H4 (cell line): Measurements from ENCODE around the gene MINDY4. TPM values are rescaled to one million over a fixed set of nuclear protein-coding genes. Genes with fewer than 3 reads are reported as not detected.

Experiments
- DNase-seq: peaks from one replicate; pipeline ENCODE4 v3.0.0-alpha.2; 2015; ENCODE audit warnings: low spot score
- total RNA-seq: library from RNA; depleted of rRNA; stranded (reverse); fragments of >200 nt; shearing (Covaris generic); gene quantifications from 2 replicates; pipeline ENCODE4 v1.2.3, GENCODE V29; 2014

MINDY4 gene
- total RNA-seq, 1 experiment from 2014 or later: 6.9 TPM

DNA sequence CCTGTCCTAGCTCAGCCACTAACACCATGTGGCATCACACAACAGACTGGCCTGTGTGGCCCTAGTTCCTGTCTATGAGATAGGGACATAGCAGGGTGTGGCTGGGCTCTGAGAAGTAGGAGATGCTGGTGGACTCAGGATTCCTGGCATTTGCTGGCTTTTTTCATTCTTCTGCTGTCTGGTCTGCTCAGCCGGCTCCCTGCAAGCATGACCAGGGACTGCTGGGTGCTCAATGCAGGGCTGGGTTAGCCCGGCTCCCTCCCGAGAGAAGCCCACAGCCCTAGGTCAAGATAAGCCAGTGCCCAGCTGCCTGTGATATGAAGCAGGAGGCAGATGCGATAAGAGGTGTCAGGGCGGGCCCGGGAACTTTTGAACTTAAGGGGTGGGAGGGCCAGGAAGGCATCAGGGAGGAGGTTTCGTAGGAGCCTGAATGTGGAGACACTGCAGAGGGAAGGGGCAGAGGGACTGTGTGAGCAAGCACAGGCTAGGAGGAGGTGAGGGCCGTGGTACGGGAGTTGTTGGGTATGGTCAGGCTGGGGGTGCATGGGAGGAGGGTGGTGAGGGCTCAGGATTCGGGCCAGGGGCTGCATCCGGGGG is 143.9 kb downstream of the MINDY4 start:
- no peak for DNase-seq

DNA sequence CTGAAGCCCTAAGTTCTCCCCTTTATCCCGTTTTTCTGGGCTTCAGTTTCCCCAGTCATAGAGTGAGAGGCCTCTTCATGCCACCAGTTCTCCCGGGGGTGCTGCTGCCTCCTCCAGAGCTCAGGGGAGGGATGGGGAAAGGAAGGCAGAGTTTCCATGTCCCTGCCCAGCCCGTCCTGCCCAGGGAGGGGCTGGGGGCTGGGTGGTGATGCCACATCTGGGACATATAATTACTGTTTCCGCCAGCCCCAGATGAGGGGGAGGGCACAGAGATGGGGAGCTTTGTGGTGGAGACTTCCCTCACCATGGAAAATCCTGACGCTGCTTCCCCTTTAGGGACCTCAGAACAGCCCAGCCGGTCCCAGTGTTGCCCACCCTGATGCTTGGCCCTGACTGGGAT is 144.5 kb downstream of the MINDY4 start:
- no peak for DNase-seq

DNA sequence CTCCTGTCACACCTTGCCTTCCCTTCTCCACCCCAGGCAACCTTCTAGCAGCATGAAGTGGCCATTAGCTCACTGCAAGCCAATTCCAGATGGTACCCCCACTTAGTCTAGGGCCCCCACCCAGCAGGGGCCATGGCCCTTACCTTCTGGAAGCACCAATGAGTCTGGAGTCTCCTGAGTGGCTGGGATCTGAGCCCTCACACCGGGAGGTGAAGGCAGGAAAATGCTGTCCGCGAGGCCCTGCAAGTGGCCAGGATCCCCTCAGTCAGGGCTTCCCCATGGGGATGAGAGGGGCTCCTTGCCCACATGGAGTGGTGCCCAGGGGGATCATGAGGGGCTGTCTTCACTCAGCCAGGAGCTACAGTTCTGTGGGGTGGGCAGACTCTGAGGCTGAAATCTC is 145.0 kb downstream of the MINDY4 start:
- no peak for DNase-seq

DNA sequence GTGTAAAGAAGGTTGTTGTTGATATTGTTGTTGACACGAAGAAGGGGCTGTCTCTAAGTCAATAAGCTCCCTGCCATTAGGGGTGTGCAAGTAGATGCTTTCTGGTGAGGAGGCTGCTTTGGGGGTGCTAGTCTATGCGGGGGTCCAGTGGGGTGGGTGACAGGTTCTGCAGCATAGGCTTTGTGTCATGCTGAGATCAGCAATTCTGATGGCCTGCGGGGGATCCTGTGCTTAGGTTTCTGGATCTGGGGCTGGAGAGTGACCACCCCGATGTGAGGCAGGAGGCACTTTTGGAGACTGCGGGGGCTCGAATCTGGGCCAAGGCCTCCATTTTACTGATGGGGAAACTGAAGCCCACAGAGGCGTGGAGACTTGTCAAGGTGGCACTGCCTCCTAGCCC is 145.6 kb downstream of the MINDY4 start:
- DNase-seq: no peak

DNA sequence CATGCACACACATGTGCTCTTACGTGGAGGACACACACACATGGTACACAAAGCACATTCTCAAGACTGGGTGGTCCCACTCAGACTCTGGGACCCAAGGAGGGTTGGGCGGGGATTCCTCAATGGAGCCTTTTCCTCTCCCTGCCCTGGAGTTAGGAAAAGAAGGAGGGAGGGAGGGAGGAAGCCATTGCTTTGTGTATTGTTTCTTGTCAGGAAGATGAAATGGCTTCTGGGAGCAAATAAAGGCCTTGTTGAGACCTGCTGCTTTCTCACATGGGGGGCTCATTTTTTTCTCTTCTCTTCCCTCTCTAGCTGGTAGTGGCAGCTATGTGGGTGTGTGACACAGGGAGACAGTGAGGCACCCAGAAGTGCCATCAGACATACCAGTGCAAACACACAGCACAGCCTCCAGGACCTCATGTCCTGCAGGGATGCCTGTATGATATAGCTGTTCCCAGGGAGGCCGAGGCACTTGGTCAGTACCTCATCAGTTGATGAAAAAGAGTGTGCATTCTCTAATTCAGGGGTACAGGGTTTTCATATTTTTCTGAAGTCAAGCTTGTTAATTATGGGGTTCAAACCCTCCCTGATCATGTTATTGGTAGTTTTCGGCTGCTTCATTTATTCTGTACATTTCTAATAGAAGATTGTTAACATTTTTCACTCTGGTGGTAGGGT is 146.1 kb downstream of the MINDY4 start:
- DNase-seq: no peak

DNA sequence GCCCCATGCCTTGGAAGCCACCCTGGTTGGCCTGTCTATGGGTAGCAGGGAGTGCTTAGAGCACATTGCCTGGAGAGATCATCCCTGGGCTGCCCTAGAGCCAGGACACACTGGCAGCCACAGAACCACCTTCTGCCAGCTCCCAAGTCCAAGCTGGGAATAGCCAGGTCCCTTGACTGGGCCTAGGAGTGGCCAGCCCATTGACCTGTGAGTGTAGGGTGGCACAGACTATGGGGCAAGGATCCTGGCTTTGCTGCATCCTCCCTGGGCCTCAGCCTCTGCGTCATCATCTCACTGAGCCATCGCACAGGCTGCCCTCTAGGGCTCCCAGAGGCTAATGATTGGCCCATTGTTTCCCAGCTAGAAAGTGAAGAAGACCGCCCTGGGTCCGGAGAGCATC is 147.5 kb downstream of the MINDY4 start:
- DNase-seq: no peak

DNA sequence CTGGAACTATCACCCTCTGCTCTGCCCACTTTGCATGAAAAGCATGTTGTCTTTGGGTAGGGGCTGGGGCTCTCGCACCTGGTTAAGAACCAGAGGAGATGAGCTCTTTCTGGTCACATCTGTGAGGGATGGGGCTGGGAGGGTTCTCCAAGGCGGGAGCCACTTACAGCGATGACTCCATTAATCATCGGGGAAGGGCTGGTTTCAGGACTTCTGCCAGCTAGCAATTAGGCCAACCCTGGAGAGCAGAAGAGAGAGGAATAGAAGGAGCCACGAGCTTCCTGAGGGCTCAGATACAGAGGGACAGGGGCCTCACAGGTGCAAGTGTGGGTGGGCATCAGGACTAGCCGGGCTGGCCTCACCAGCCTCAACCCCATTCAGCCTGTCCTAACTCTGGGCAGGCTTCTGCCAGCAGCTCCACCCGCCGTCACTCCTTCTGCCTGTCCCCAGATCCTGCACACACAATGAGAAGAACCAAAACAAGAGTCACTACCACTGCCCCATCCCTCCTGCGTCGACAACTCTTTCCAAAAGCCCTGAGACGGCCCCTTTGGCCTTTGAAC is 148.9 kb downstream of the MINDY4 start:
- DNase-seq: peak; percentile 79

DNA sequence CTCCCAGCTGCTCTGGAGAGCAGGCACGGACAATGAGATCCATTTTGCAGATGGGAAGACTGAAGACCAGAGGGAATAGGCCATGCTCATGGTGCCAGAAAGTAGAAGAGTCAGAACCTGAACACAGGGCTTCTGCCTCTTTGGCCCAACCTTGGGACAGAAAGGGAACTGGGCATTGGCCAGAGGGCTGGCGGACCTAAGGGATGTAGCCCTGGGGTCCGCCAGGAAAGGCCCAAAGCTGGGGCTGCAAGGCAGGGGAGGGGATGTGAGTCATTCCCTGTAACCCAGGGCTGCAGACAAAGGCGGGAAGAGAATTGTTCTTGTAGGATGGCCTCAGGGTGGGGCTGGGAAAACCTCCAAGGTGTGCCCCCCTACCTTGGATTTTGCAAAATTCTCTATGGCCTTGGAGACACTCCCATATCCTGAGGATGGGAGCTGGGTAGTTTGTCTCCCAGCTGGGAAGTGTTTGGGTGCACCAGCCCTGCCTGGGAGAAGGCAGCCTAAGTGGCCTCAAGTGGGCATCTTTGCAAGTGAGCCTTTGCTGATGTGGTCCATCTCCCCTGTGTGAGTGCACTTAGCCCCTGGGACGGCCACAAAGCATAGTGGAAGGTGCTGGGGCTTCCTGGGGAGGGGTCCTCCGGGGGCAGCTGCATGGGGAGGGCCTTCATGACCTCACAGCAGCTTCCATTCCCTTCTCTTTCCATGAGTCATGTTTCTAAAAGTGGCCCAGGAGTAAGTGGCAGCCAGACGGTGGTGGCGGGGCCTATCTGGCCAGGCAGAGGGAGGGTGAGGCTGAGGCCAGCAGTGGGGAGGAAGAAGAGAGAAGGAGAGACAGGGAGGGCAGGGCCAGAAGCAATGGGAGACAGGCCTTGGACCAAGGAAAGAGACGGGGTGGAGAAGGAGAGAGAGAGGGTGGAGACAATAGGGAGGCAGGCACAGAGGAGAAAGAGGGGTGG is 149.6 kb downstream of the MINDY4 start:
- DNase-seq: peak; percentile 90

DNA sequence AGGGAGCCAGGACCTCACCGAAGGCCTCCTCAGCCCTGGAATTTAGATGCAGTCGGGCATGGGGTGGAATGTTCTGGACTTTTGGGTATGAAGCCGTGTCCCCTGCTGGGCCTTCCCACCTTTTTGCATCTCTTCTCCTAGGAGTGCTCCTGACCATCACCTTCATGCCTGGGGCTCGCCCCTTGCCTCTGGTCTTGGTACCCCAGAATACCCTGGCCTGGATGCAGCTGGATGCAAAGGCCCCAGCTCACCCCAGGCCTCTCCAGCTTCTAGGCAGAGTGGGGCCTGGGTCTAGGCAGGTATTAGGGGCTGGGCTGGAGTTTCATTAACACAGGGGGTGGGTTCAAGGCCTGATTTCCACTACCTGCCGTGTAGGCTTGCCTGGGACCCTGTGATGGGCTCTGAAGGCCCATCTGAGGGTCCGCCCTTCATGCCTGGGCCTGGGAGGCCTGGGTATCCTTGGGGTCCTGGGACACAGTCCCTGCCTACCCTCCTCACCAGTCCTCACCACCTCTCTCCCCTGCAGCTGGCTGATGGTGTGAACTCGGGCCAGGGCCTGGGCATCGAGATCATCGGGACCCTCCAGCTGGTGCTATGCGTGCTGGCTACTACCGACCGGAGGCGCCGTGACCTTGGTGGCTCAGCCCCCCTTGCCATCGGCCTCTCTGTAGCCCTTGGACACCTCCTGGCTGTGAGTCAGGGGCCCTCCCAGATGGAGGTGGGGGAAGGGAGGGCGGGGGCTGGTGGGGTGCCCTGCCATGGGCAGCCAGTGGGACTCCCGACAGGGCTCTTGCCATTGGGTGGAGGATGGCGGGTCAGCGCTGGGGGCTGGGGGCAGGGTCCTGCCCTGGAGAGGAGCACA is 150.6 kb downstream of the MINDY4 start:
- DNase-seq: no peak

DNA sequence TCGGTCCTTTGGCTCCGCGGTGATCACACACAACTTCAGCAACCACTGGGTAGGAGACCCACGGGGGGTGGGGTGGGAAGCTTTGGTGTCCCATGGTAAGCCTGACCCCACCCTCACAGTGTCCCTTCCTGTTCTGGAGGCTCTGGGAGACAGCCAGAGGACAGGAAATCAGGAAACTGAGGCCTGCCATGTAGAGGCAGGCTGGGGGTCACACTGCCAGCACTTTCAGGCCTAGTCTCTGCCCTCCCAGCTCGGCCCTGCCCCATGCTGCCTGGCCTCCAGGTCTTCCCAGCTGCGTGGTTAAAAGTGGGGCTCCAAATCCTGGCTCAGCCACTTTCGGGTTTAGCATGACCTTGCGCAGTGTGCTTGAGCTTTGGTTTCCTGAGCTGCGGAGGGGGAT is 151.4 kb downstream of the MINDY4 start:
- no peak for DNase-seq

DNA sequence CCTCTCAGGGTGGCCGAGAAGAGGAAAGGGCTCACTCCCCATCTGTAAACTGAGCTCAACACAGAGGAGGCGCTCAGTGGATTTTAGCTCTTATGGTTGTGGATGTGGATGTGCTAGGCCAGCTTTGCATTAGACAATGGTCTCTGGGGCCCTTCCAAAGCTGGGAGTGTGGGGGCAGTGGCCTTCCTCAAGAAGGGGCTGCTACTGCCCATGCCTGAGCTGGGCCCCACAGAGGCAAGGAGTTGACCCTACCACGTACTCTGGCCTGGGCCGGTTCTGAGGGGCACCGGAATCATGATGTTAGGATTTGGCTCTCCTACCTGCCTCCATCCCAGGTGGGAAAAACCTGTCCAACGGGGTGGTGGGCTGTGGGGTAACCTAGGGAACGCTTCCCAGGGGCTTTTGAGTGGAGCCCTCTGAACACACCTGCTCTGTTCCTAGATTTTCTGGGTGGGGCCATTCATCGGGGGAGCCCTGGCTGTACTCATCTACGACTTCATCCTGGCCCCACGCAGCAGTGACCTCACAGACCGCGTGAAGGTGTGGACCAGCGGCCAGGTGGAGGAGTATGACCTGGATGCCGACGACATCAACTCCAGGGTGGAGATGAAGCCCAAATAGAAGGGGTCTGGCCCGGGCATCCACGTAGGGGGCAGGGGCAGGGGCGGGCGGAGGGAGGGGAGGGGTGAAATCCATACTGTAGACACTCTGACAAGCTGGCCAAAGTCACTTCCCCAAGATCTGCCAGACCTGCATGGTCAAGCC is 152.0 kb downstream of the MINDY4 start:
- no peak for DNase-seq

DNA sequence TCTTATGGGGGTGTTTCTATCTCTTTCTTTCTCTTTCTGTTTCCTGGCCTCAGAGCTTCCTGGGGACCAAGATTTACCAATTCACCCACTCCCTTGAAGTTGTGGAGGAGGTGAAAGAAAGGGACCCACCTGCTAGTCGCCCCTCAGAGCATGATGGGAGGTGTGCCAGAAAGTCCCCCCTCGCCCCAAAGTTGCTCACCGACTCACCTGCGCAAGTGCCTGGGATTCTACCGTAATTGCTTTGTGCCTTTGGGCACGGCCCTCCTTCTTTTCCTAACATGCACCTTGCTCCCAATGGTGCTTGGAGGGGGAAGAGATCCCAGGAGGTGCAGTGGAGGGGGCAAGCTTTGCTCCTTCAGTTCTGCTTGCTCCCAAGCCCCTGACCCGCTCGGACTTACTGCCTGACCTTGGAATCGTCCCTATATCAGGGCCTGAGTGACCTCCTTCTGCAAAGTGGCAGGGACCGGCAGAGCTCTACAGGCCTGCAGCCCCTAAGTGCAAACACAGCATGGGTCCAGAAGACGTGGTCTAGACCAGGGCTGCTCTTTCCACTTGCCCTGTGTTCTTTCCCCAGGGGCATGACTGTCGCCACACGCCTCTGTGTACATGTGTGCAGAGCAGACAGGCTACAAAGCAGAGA is 152.7 kb downstream of the MINDY4 start:
- DNase-seq: no peak

DNA sequence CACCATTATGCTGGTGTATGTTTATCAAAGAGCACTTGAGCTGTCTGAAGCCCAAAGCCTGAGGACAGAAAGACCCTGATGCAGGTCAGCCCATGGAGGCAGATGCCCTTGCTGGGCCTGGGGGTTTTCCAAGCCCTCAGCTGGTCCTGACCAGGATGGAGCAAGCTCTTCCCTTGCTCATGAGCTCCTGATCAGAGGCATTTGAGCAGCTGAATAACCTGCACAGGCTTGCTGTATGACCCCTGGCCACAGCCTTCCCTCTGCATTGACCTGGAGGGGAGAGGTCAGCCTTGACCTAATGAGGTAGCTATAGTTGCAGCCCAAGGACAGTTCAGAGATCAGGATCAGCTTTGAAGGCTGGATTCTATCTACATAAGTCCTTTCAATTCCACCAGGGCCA is 153.4 kb downstream of the MINDY4 start:
- no peak for DNase-seq

DNA sequence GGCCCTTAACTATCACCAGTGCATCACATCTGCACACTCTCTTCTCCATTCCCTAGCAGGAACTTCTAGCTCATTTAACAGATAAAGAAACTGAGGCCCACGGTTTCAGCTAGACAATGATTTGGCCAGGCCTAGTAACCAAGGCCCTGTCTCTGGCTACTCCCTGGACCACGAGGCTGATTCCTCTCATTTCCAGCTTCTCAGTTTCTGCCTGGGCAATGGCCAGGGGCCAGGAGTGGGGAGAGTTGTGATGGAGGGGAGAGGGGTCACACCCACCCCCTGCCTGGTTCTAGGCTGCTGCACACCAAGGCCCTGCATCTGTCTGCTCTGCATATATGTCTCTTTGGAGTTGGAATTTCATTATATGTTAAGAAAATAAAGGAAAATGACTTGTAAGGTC is 153.9 kb downstream of the MINDY4 start:
- no peak for DNase-seq

DNA sequence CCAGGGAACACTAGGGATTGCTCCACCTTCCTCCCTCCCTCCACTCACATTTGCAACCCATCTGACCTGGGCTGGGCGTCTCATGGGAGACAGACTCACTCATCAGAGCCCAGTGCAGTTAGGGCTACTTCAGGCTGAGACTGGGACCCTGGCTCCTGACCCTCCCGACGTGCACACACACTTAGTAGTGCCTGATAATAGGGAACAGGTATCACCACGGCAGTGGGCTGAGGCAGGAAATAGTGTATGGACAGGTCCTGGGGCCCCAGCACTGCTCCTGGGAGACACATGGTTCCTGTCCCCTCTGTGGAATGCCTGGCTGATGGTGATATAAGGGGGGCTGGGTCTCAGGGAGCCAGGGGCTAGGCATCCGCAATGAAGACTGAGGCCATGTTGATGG is 154.7 kb downstream of the MINDY4 start:
- DNase-seq: no peak

DNA sequence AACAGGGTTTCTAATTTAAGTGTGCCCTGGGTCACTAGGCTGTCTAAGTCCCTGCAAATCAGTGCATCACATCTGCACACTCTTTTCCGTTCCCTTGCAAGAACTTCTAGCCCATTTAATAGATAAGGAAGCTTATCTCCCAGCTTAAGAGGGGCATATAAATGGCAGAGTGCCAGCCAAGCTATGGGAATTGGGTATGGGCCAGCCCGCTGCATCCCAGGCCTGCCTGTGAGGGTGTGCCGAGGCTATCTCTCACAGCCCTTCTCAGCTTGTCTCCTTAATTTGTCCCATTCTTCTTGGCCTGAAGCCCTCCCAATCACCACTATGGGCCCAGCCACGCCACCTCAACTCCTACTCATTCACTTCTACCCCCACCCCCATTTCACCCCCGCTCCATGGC is 155.1 kb downstream of the MINDY4 start:
- DNase-seq: no peak

DNA sequence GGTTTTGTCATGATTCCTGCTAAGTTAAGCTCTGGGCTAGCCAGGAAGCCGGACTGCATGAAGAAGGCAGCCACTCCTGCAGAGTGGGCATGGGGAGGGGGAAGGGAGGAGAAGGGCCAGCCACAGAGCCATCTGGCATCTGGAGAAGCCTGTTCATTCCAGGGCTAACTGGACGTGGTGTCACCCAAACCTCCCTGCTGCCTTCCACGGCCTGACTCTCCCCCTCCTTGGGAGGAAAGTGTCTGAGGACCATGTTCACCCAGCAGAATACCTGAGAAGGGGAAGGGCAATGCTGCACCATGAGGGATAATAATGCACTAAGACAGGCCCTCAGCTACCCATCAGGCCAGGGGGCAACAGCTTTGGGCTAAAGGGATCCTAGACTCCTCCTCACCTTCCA is 155.8 kb downstream of the MINDY4 start:
- no peak for DNase-seq

DNA sequence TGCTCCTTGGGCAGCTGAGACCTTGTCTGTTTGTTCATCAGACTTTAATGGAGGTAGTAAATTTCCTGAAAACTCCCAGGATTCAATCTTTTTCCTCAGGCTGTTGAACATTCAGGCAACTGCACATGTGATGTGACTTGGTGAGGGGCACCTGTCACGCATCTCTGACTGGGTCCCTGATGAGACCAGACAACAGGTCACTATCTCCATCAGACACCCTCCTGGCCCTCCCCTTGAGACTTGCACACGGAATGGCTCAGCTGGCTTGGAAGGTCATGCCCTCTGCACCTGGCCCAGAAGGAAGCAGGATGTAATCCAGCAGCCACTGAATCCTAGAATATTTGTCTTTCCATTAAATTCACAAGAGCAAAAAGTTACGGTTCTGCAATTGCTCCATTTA is 156.3 kb downstream of the MINDY4 start:
- DNase-seq: no peak

DNA sequence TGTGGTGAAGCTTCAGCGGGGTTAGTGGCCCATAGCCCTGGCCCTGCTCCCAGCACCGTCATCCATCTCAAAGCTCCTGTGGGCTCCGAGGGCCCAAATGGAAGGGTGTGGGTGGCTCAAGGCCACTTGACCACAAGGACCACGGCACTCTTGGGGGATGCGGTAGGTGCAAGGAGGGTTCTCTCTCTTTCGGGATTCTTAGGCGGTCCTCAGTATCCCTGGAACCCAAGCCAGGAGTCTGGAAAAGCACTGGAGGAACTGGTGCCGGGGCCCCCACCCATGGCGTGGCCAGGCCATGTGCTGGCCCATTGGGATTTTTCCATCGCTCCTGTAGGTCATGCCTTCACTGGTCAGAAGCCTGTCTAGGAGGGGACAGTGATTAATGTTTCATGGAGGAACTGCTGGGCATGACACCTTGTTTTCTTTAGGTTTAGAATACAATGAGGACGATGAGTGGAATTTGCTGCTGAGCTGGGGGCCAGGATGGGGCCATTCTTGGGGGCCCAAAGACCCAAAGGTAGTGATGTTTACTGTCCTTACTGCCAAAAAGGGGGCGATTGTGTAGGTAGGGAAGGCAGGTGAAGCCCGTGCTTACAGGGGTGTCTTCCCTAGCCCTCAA is 157.1 kb downstream of the MINDY4 start:
- no peak for DNase-seq

DNA sequence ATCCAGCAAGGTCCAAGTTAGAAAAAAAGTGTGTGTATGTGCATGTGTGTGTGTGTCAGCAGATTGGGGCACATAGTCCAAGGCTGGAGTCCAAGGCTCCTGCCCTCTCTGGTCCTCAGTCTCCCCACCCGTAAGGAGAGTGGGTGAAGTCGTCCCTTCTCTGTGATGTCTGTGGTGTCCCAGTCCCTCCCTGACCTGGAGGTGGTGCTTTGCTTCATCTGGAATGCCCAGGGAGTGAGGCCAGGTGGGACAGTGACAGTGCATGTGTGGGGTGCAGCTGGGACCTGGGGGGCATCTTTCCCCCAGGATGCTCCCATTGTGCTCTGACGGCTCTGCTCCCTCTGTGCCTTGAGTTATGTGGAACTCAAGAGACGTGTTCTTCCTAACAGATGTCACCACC is 158.5 kb downstream of the MINDY4 start:
- DNase-seq: no peak
